Measurements from ENCODE around the gene FARS2.

The FARS2 gene

DNA sequence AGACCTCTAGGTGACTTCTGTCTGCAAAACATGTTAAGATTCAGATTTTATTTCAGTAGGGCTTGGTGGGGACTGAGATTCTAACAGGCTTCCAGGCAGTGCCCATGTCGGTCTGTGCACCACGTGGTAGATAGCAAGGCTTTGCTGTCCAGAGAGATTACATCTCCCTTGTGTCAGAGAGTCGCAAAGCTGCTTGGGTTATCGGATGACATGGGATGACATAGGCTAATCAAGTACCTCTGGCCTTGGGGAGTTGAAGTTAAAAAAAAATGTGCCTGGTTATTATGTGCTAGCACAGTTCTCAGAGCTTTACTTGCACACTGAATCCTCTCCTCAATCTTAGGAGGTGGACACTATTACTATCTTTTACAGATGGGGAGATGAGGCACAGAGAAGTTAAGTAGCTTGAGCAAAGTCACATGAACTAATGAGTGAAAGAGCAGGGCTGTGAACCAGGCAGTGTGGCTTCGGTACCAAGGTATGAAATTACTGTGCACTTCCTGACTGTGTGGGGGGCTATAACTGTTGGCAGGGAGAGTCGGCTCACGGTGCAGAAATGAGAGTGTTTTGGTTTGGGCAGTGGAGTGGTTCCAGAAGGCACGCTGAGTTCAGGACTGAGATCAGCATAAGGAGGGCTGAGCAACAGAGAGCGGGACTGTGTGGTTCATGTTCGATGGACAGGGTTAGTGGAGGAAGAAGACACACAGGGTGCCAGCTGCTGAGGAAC, 41.1 kb downstream of the FARS2 start:
- peak overlapping the region; percentile 35; the same call in 1 of the 2 replicates for H3K4me3 ChIP-seq (ENCODE audit: low read depth, low read length)
- DNase-seq (ENCODE audit: low read depth), result peak; percentile 89
- TF ChIP-seq, protein P1, sequence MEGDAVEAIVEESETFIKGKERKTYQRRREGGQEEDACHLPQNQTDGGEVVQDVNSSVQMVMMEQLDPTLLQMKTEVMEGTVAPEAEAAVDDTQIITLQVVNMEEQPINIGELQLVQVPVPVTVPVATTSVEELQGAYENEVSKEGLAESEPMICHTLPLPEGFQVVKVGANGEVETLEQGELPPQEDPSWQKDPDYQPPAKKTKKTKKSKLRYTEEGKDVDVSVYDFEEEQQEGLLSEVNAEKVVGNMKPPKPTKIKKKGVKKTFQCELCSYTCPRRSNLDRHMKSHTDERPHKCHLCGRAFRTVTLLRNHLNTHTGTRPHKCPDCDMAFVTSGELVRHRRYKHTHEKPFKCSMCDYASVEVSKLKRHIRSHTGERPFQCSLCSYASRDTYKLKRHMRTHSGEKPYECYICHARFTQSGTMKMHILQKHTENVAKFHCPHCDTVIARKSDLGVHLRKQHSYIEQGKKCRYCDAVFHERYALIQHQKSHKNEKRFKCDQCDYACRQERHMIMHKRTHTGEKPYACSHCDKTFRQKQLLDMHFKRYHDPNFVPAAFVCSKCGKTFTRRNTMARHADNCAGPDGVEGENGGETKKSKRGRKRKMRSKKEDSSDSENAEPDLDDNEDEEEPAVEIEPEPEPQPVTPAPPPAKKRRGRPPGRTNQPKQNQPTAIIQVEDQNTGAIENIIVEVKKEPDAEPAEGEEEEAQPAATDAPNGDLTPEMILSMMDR (IDR thresholded peaks at IDR 0.05; ENCODE audit: low read depth, low read length, missing control alignments), result no peak

DNA sequence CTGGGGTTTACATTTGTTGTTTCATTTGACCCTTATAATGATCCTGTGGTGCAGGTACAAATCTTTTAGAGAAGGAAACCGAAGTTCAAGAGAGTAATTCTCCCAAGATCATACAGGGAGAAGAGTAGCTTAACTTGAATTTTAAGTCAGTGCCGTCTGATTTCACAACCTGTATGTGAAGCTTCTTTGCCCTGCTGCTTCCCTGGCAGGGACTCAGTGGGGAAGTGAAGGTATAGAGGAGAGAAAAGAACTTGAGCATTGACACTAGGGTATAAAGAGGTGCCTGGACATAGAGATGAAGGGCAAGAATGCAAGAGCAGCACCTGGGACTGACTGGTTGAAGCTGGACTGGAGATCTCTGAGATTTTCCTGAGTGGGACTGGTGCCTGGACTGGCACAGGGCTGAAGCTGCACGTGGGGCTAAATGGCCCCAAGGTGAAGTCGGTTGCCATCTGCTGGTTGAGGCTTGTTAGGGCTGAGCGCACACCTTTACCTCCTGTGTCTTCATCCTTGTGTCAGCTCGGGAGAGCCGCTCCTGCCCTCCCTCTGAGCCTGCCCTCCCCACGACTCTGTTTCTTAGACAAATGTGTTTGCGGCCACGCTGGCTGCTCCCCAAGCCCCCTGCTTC, 41.8 kb downstream of the FARS2 start:
- H3K4me3 ChIP-seq (ENCODE audit: low read depth, low read length), result peak overlapping the region; percentile 35
- peak; percentile 70 for DNase-seq (ENCODE audit: low read depth)
- TF ChIP-seq, protein P1 (IDR thresholded peaks at IDR 0.05; ENCODE audit: low read depth, low read length, missing control alignments), result peak; percentile 94

DNA sequence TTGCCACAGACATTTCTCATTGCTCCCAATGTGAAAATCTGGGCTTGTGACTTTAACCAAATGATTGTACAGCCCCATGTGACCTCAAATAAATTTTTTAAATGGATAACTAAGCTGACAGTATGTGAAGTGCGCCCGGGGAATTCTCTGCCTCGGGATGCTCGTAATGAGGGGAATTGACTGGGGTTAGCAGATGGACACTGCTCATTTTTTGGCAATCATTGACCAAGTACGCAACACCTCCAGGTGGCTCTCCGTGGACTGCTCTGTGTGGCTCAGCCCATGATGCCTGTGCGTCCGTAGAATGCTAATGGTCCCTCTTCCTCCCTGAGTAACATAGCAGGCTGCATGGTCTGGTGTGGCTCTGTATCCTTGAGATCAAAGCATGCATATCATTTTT, 42.4 kb downstream of the FARS2 start:
- DNase-seq (ENCODE audit: low read depth), result no peak
- H3K4me3 ChIP-seq (ENCODE audit: low read depth, low read length), result no peak overlapping the region; the same call in 1 of the 2 replicates
- TF ChIP-seq, protein P1 (IDR thresholded peaks at IDR 0.05; ENCODE audit: low read depth, low read length, missing control alignments), result no peak

DNA sequence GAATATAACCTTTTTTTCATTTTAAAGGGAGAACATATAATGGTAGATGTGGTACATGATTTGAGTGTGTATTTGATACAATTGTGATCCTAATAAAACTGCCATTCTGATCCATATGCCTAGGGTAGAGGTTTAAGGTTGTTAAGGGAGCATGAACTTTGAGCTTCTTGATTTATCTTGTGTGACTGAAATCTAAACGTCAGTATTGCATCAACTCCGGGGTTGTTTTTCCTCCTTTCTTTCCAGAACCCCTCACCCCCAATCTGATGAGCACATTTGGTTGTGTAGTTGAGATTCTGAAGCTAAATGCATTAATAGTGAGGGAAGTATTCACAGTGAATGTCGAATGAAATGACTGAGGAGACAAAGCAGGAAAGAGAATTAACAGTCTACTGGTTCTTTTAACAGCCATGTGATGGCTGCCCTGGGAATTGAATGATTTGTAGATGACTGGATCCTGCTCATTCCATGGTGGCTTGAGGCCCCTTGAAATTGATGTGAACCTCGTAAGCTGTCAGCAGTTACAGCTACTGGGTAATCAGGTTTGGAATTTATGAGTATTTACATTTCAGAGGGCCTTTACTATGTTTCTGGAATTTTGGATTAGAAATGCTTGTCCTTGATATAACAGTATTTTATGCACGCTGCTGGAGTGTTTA, 44.8 kb downstream of the FARS2 start:
- DNase-seq (ENCODE audit: low read depth), result no peak
- no peak overlapping the region for H3K4me3 ChIP-seq (ENCODE audit: low read depth, low read length)
- TF ChIP-seq, protein P1 (IDR thresholded peaks at IDR 0.05; ENCODE audit: low read depth, low read length, missing control alignments), result no peak

DNA sequence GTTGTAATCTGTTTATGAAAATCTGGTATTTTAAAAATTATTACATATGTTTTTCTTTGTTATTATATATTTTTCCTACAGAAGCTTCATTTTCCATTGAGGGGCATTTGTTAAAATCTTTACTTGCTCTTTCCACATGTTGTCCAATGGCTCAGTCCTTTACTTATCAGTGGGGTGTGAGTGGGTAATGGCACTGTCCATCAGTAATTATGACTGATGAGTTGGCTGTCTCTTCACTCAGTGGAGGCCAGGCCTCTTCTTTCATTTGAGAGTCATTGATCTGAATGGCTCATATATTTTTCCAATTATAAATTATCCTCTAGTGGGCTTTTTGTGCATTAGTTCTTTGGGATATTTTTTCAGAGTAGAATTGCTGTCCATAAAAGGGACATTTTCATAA, 45.7 kb downstream of the FARS2 start:
- TF ChIP-seq, protein P1 (IDR thresholded peaks at IDR 0.05; ENCODE audit: low read depth, low read length, missing control alignments), result no peak

DNA sequence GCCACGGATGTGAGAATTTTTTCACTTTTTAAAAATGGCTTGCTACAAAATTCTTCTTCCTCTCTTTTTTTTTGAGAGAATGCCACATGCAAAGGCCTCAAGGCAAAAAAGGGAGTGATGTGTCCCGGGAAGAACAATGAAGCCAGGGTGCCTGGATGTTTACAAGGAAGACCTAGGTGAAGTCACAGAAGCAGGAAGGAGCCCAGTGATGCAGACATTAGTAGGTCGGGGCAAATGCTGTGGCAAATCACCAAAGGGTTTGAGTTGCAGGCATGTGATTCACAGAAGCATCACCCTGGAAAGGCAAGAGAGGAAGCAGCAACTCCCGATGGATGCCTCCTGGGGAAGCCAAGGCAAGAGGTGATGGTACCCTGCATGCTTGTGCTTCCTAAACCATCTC, 46.8 kb downstream of the FARS2 start:
- H3K4me3 ChIP-seq (ENCODE audit: low read depth, low read length), result no peak overlapping the region
- no peak for DNase-seq (ENCODE audit: low read depth)
- TF ChIP-seq, protein P1 (IDR thresholded peaks at IDR 0.05; ENCODE audit: low read depth, low read length, missing control alignments), result no peak

More for the DNA sequence above, 45.7 kb downstream of the FARS2 start:
- no peak overlapping the region for H3K4me3 ChIP-seq (ENCODE audit: low read depth, low read length)
- no peak for DNase-seq (ENCODE audit: low read depth)

All from GM12864 (cell line).